Testis (tissue), 3 donors: ENCODE measurements around the gene KREMEN2. TPM values are rescaled to one million over a fixed set of nuclear protein-coding genes. Genes with fewer than 3 reads are reported as not detected.

ENCODE experiments used
- DNase-seq: peaks from one replicate; pipeline ENCODE4 v3.0.0-alpha.2; 2019
- H3K27ac ChIP-seq, 2 donors: fragments of 200-600 bp; sonication (generic); one replicate each; pipeline ENCODE4 v1.5.1; 2019
- H3K27me3 ChIP-seq: fragments of 200-600 bp; sonication (generic); one replicate; pipeline ENCODE4 v1.5.1; 2019
- H3K36me3 ChIP-seq: fragments of 200-600 bp; sonication (generic); one replicate; pipeline ENCODE4 v1.5.1; 2017; ENCODE audit warnings: low read depth; ENCODE audit errors: missing control alignments
- H3K4me1 ChIP-seq: fragments of 200-600 bp; sonication (generic); one replicate; pipeline ENCODE4 v1.5.1; 2019
- H3K4me3 ChIP-seq, 2 donors: fragments of 200-600 bp; sonication (generic); one replicate each; pipeline ENCODE4 v1.5.1; 2017 to 2019
- H3K9me3 ChIP-seq: fragments of 200-600 bp; sonication (generic); one replicate; pipeline ENCODE4 v1.5.1; 2017
- CTCF ChIP-seq, 3 experiments: fragments of 450-650 bp in 2 of 3; fragments of 200-600 bp in 1 of 3; sonication (generic) in 1 of 3; IDR thresholded peaks; one replicate each; pipeline ENCODE4 v1.5.1; 2016 to 2019; ENCODE audit warnings: antibody characterized with exemption in 3 of 3, mild to moderate bottlenecking in 2 of 3, moderate library complexity in 1 of 3
- POLR2A ChIP-seq: fragments of 450-650 bp; IDR thresholded peaks from one replicate; pipeline ENCODE4 v1.6.1; 2017; ENCODE audit warnings: antibody characterized with exemption, mild to moderate bottlenecking, moderate library complexity
- WGBS, 2 donors: methylation state at CpG; one replicate each; pipeline ENCODE4 v1.1.5; 2018; 5-methylcytosine and 5-hydroxymethylcytosine counted together
- intact Hi-C: fragments of 100-400 bp; cut with DNase I; formaldehyde crosslinking; loops from one replicate; pipeline ENCODE4 v1.15.1; 2023; ENCODE audit warnings: low total_unique reads
- polyA plus RNA-seq: library from polyadenylated mRNA; stranded (reverse); fragments of 350-450 nt; fragmentation: Illumina TruSeq; extraction: RNeasy Lipid Tissue Mini Kit (QIAGEN cat#74804); gene quantifications from one replicate; pipeline ENCODE4 v1.2.3, GENCODE V29; 2014; ENCODE audit warnings: low read depth, low replicate concordance; ENCODE audit not compliant: insufficient read depth
- total RNA-seq, 2 donors: library from RNA; depleted of rRNA; stranded (reverse); fragments of >200 nt; gene quantifications; one replicate each; pipeline ENCODE4 v1.2.3, GENCODE V29; 2016

KREMEN2 gene
- total and polyA plus RNA-seq, 3 donors from 2014 or later: 0.86 to 1.7 (median 1.7) TPM

- no peaks in the 10 kb centered on the region for H3K27me3 ChIP-seq
- H3K36me3 ChIP-seq: no peaks in the 10 kb centered on the region
- no peaks in the 10 kb centered on the region for H3K9me3 ChIP-seq
- TF ChIP-seq POLR2A: no peak
- no peak for TF ChIP-seq CTCF (IDR thresholded peaks at IDR 0.05)
- no peak for DNase-seq
- 67 to 71% methylated on average over 3 to 8 of the region's 8 CpGs for WGBS, 2 donors
- peaks cover 10% of the 10 kb centered on the region for H3K4me1 ChIP-seq
- no peak overlapping the region for H3K4me3 ChIP-seq
- H3K27ac ChIP-seq: no peak overlapping the region
- intact Hi-C loops: no loop called here
Measured at GRCh38 chr16:2988590-2989099, 24.6 kb downstream of the KREMEN2 start.

DNA sequence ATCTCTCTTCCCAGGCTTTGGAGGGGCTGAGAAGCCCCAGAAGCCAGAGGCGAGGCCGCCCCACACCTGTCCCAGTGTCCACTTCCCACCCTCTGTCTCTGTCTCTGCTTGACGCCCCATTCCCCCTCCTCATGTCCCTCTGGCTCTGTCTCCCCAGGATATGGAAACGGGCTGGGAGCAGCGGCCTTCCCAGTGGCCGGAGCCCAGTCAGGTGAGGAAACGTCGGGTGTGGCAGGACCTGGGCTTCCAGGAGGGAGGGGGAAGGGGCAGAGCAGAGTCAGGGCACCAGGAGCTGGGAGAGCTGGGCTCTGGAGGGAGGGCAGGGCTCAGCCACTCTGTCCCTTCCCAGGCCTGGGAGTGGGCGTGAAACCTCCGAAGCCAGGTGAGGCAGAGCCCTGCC is 26.8 kb downstream of the KREMEN2 start:
- Histone ChIP-seq H3K4me3 (no peak overlapping the region), H3K4me1 (peaks cover 1% of the 10 kb centered on the region), H3K27me3 (no peaks in the 10 kb centered on the region), H3K27ac (no peak overlapping the region), H3K36me3 (no peaks in the 10 kb centered on the region), H3K9me3 (no peaks in the 10 kb centered on the region)
- TF ChIP-seq CTCF (IDR thresholded peaks at IDR 0.05) (no peak), POLR2A (no peak)
- 67 to 80% methylated on average over 4 to 10 of the region's 10 CpGs for WGBS, 2 donors
- no peak for DNase-seq
- intact Hi-C loops: no loop called here

- H3K4me1 ChIP-seq: no peaks in the 10 kb centered on the region
- intact Hi-C loops: no loop called here
- DNase-seq: no peak
- no peaks in the 10 kb centered on the region for H3K27me3 ChIP-seq
- 91 to 94% methylated on average over 8 to 12 of the region's 12 CpGs for WGBS, 2 donors
- TF ChIP-seq POLR2A (no peak), CTCF (IDR thresholded peaks at IDR 0.05) (no peak)
- H3K4me3 ChIP-seq: no peak overlapping the region
- no peak overlapping the region for H3K27ac ChIP-seq
- no peaks in the 10 kb centered on the region for H3K9me3 ChIP-seq
- H3K36me3 ChIP-seq: no peaks in the 10 kb centered on the region
Measured at GRCh38 chr16:2991566-2992261, 27.6 kb downstream of the KREMEN2 start.

DNA sequence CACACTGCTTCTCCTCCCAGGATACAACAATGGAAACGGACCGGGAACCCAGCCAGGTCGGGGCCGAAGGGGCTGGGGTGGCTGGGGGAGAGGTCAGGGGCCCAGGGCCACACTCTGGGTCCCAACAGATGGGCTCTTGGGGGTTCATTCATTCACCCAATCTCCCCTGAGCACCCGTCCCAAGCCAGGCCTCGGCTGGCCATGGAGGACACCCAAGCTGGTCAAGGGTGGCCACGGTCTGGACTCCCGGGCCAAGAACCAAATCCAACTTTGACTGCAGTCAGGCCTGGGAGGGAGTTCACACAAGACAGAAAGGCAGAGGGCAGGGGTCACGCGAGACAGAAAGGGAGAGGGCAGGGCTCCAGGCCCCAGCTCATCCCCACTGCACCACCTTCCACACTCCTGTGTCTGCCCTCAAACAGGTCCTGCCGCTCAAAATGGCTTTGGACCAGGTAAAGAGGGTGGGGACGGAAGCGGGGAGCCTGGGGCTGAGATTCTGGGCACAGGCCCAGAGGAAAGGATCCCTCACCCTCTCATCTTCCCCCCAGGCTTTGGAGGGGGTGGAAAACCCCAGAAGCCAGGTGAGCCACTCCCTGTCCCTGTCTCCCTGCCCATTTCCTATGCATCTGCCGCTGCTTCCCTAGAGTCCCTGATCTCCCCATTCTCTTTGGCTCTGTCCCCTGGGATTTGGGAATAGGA is 28.5 kb downstream of the KREMEN2 start:
- Histone ChIP-seq H3K4me1 (no peaks in the 10 kb centered on the region), H3K4me3 (no peak overlapping the region), H3K9me3 (no peaks in the 10 kb centered on the region), H3K27ac (no peak overlapping the region), H3K27me3 (no peaks in the 10 kb centered on the region), H3K36me3 (no peaks in the 10 kb centered on the region)
- TF ChIP-seq CTCF (IDR thresholded peaks at IDR 0.05) (no peak), POLR2A (no peak)
- no peak for DNase-seq
- 86 to 89% methylated on average over 6 to 14 of the region's 14 CpGs for WGBS, 2 donors
- intact Hi-C loops: no loop called here
